Activated CD4-positive, alpha-beta memory T cell treated with anti-CD3 and anti-CD28 coated beads, Interleukin-2, amount 10 ng/mL, durations not matched to agents 7 days and 5 days (primary cell): ENCODE data around the gene SLCO2A1. TPM values are rescaled to one million over a fixed set of nuclear protein-coding genes. Genes with fewer than 3 reads are reported as not detected.

Source experiments
- CTCF ChIA-PET: fragments of 350-600 bp; sonication (Branson Sonifier 250); formaldehyde crosslinking; loops from one replicate; lab custom pipeline; 2021; ENCODE audit warnings: antibody characterized with exemption, inconsistent platforms; lab: Charles Lee
- POLR2A ChIA-PET: fragments of 350-600 bp; sonication (Branson Sonifier 250); formaldehyde crosslinking; loops from one replicate; lab custom pipeline; 2021; ENCODE audit warnings: antibody characterized with exemption; lab: Charles Lee
- DNase-seq: peaks from one replicate; pipeline ENCODE4 v3.0.0-alpha.2; 2020
- H3K27ac Mint-ChIP-seq: one replicate; pipeline ENCODE4 v1.8.0; 2021; ENCODE audit warnings: mild to moderate bottlenecking, mixed read lengths
- H3K27me3 Mint-ChIP-seq: one replicate; pipeline ENCODE4 v1.8.0; 2021; ENCODE audit warnings: mixed read lengths
- H3K36me3 Mint-ChIP-seq: one replicate; pipeline ENCODE4 v1.8.0; 2021; ENCODE audit warnings: low read depth, mixed read lengths
- H3K4me1 Mint-ChIP-seq: one replicate; pipeline ENCODE4 v1.8.0; 2021; ENCODE audit warnings: mixed read lengths
- H3K4me3 Mint-ChIP-seq: one replicate; pipeline ENCODE4 v1.8.0; 2021; ENCODE audit warnings: mild to moderate bottlenecking, mixed read lengths
- H3K9me3 Mint-ChIP-seq: one replicate; pipeline ENCODE4 v1.8.0; 2021; ENCODE audit warnings: mixed read lengths
- total RNA-seq, 2 experiments: library from RNA; stranded (reverse); gene quantifications; one replicate each; pipeline ENCODE4 v1.2.3, GENCODE V29; 2021

The SLCO2A1 gene
- total RNA-seq, 2 experiments from 2014 or later = not detected

DNA sequence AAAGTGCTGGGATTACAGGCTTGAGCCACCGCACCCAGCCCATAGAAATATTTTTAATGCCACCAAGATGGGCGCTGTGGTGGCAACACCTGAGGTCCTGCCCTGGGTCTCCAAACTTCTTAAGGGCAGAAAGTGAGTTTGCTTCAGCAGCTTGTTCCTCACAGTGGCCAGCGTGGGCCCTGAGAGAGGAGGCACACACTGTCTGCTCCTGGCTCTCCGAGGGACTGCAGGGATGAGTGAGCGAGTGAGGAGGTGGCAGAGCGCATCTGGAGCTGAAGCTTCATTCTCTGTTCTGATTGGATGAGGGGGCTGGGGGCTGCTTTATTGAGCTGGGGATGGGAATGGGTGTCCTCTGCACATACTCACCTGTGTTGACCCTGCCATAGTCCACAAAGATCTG, 76.4 kb downstream of the SLCO2A1 start:
- ChIA-PET POLR2A (no interaction called here), CTCF (no interaction called here)
- no peak for DNase-seq
- Mint-ChIP-seq H3K4me3 (no peak overlapping the region), H3K9me3 (no peaks in the 10 kb centered on the region), H3K27ac (no peak overlapping the region), H3K36me3 (no peaks in the 10 kb centered on the region), H3K27me3 (peaks cover 3% of the 10 kb centered on the region), H3K4me1 (no peaks in the 10 kb centered on the region)

GRCh38 chr3:133949438-133949837, 80.3 kb downstream of the SLCO2A1 start:
- no peak overlapping the region for H3K27ac Mint-ChIP-seq
- ChIA-PET POLR2A (no interaction called here), CTCF (no interaction called here)
- peaks cover 3% of the 10 kb centered on the region for H3K27me3 Mint-ChIP-seq
- H3K36me3 Mint-ChIP-seq = no peaks in the 10 kb centered on the region
- no peak overlapping the region for H3K4me3 Mint-ChIP-seq
- no peak for DNase-seq
- H3K9me3 Mint-ChIP-seq = no peaks in the 10 kb centered on the region
- peaks cover 4% of the 10 kb centered on the region for H3K4me1 Mint-ChIP-seq

- Mint-ChIP-seq H3K36me3 (no peaks in the 10 kb centered on the region), H3K27me3 (peaks cover 3% of the 10 kb centered on the region), H3K9me3 (no peaks in the 10 kb centered on the region), H3K4me1 (peaks cover 4% of the 10 kb centered on the region), H3K27ac (no peak overlapping the region), H3K4me3 (no peak overlapping the region)
- ChIA-PET CTCF (no interaction called here), POLR2A (no interaction called here)
- no peak for DNase-seq
These were observed 80.7 kb downstream of the SLCO2A1 start for GRCh38 chr3:133948996-133949395.

DNA sequence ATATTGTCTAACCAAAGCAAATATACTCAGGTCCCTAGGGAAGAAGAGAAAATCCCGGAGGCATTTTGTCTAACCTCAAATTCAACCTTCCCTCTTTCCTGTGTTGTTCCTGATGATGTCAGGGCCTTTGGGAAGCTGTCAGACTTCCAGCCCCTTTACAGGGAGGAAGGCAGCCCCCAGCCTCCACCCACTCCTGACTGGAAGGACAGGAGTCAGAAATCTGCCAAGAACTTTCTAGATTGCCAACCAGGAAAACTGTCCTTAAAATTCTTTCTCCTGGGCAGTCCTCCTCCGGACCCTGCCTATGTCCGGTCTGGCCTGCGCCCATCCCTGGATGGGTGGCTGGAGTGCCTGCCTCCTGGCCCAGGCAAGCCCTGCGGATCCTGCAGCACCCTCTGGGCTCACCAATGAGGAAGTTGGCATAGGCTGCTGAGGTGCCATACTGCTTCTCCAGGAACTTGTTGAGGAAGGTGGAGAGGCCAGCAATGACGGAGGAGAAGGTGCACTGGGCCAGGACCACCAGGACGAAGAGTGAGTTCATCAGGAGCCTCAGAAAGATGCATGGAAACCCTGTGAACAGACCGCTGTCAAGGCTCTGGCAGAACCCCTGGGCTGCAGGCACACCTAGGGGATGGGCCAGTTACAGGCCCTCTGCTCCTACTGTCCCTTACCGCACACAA, 81.5 kb downstream of the SLCO2A1 start:
- Mint-ChIP-seq H3K27me3 (peaks cover 3% of the 10 kb centered on the region), H3K9me3 (no peaks in the 10 kb centered on the region), H3K4me3 (no peak overlapping the region), H3K4me1 (peaks cover 4% of the 10 kb centered on the region), H3K36me3 (no peaks in the 10 kb centered on the region), H3K27ac (no peak overlapping the region)
- ChIA-PET CTCF (no interaction called here), POLR2A (no interaction called here)
- no peak for DNase-seq

GRCh38 chr3:133945381-133946095, 84.2 kb downstream of the SLCO2A1 start:
- no peaks in the 10 kb centered on the region for H3K36me3 Mint-ChIP-seq
- H3K27me3 Mint-ChIP-seq = peaks cover 3% of the 10 kb centered on the region
- ChIA-PET CTCF (no interaction called here), POLR2A (interaction anchor here (0.6 kb wide), 1 partner anchor 859 kb away, joined by 3 read pairs; no protein-coding TSS in a partner anchor)
- peaks cover 11% of the 10 kb centered on the region for H3K4me1 Mint-ChIP-seq
- H3K4me3 Mint-ChIP-seq = no peak overlapping the region
- no peaks in the 10 kb centered on the region for H3K9me3 Mint-ChIP-seq
- no peak for DNase-seq
- H3K27ac Mint-ChIP-seq = no peak overlapping the region

DNA sequence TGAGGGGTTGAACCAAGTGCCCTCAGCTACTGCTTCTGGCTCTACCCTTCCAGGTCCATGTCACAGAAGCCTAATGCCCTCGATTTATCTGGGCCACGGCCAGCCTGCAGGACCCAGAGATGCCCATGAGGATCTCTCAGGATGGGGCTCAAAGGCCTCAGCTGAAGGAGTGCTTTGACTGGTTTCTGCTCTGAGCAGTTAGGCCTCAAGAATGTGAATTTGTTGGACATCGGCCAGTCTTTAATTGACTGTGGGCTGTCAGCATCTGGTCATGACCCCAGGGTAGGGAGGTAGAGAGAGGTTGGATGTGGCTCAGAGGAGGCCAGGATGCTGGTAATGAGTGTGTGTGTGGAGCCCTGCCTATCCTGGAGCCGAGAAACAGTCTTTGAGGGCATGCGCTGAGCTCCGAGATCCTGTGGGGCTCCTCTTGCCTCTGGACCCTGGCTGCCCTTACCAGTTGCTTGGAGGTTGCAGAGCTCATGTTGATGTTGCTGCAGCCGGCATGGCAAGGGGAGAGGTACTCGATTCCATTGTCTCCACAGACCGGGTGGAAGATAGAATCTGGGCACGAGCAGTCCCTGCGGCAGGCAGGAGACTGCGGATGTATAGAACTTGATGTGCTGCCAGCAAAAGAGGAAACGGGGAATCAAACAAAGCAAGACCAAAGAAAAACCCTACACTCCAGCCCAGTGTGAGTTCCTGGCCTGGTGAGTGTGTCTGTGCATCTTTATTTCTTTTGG, 84.9 kb downstream of the SLCO2A1 start:
- ChIA-PET CTCF (no interaction called here), POLR2A (no interaction called here)
- Mint-ChIP-seq H3K4me1 (peaks cover 11% of the 10 kb centered on the region), H3K9me3 (no peaks in the 10 kb centered on the region), H3K4me3 (no peak overlapping the region), H3K27me3 (peaks cover 3% of the 10 kb centered on the region), H3K27ac (no peak overlapping the region), H3K36me3 (no peaks in the 10 kb centered on the region)
- no peak for DNase-seq

GRCh38 chr3:133944181-133944580, 85.5 kb downstream of the SLCO2A1 start:
- H3K27ac Mint-ChIP-seq = no peak overlapping the region
- H3K27me3 Mint-ChIP-seq = peaks cover 3% of the 10 kb centered on the region
- ChIA-PET POLR2A (no interaction called here), CTCF (no interaction called here)
- no peak for DNase-seq
- H3K4me3 Mint-ChIP-seq = no peak overlapping the region
- H3K4me1 Mint-ChIP-seq = peaks cover 11% of the 10 kb centered on the region
- no peaks in the 10 kb centered on the region for H3K36me3 Mint-ChIP-seq
- no peaks in the 10 kb centered on the region for H3K9me3 Mint-ChIP-seq

- Mint-ChIP-seq H3K27me3 (peaks cover 3% of the 10 kb centered on the region), H3K4me3 (no peak overlapping the region), H3K9me3 (no peaks in the 10 kb centered on the region), H3K36me3 (no peaks in the 10 kb centered on the region), H3K4me1 (peaks cover 11% of the 10 kb centered on the region), H3K27ac (no peak overlapping the region)
- ChIA-PET CTCF (no interaction called here), POLR2A (no interaction called here)
- no peak for DNase-seq
These were observed 86.0 kb downstream of the SLCO2A1 start for GRCh38 chr3:133943639-133944141.

- no peaks in the 10 kb centered on the region for H3K36me3 Mint-ChIP-seq
- no peak for DNase-seq
- H3K4me3 Mint-ChIP-seq = no peak overlapping the region
- H3K9me3 Mint-ChIP-seq = no peaks in the 10 kb centered on the region
- ChIA-PET POLR2A (no interaction called here), CTCF (no interaction called here)
- H3K4me1 Mint-ChIP-seq = peaks cover 11% of the 10 kb centered on the region
- H3K27ac Mint-ChIP-seq = no peak overlapping the region
- peaks cover 3% of the 10 kb centered on the region for H3K27me3 Mint-ChIP-seq
These were observed 86.6 kb downstream of the SLCO2A1 start for GRCh38 chr3:133943031-133943535.

DNA sequence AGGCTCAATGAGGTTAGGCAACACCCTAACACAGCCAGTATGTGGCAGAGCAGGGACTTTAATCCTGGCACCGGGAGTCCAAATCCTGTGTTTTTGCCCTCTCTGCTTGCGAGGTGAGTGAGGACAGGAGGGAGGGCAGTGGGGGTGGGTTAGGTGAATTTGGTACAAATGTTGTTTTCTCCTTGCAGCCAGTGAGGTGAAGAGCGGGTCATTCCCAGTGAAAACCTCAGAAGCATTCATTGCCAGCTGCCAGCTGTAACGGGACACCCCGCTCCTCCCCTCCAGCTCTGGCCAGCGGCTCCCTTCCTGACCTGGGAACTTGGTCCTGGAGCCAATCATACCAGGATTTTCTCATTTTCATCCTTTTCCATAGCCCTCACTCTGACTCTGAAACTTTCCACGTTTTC, 88.3 kb downstream of the SLCO2A1 start:
- Mint-ChIP-seq H3K27me3 (peaks cover 2% of the 10 kb centered on the region), H3K27ac (no peak overlapping the region), H3K4me1 (peaks cover 10% of the 10 kb centered on the region), H3K36me3 (no peaks in the 10 kb centered on the region), H3K4me3 (no peak overlapping the region), H3K9me3 (no peaks in the 10 kb centered on the region)
- ChIA-PET POLR2A (no interaction called here), CTCF (no interaction called here)
- DNase-seq = no peak

DNA sequence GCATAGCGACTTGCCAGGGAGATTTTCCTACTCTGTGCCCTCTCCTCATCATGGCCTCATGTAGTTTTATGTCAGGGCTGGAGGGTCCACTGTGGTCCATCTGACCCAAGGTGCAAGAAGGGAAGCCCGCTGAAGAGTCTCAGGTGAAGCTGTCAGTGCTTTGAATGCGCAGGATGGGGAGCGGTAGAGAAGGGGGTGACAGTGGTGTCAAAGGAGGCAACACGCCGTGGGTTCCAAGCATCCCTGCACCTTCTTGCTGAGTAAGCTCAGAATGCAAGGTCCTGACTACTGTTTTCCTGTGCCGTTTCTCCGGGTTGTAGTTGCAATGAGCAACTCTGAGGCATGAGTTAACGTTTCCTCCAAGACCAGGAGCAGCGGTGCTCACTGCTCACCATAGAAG, 89.2 kb downstream of the SLCO2A1 start:
- Mint-ChIP-seq H3K4me1 (peaks cover 8% of the 10 kb centered on the region), H3K27ac (no peak overlapping the region), H3K36me3 (no peaks in the 10 kb centered on the region), H3K4me3 (no peak overlapping the region), H3K27me3 (no peaks in the 10 kb centered on the region), H3K9me3 (no peaks in the 10 kb centered on the region)
- POLR2A ChIA-PET = no interaction called here
- CTCF ChIA-PET = no interaction called here
- DNase-seq = no peak

GRCh38 chr3:133939463-133939835, 90.3 kb downstream of the SLCO2A1 start:
- Mint-ChIP-seq H3K27ac (no peak overlapping the region), H3K36me3 (no peaks in the 10 kb centered on the region), H3K4me1 (peaks cover 8% of the 10 kb centered on the region), H3K4me3 (no peak overlapping the region), H3K9me3 (no peaks in the 10 kb centered on the region), H3K27me3 (no peaks in the 10 kb centered on the region)
- DNase-seq = no peak
- ChIA-PET POLR2A (no interaction called here), CTCF (interaction anchor here (0.9 kb wide), 1 partner anchor 11 kb away, joined by 3 read pairs; no protein-coding TSS in a partner anchor)
